GM12878 (cell line): ENCODE measurements around the gene FAM163A. TPM values are rescaled to one million over a fixed set of nuclear protein-coding genes. Genes with fewer than 3 reads are reported as not detected.

ENCODE experiments used
- ASH2L ChIP-seq: fragments of 300-600, 200-600 bp; sonication (generic); IDR thresholded peaks from 2 replicates; pipeline ENCODE4 v1.6.1; 2017; ENCODE audit warnings: low read depth, mild to moderate bottlenecking, borderline replicate concordance
- FOS ChIP-seq: IDR thresholded peaks from 3 replicates; pipeline ENCODE4 v1.6.1; 2011; ENCODE audit warnings: borderline replicate concordance; ENCODE audit not compliant: insufficient read length; ENCODE audit errors: extremely low read depth
- HDAC2 ChIP-seq: fragments of 200-600 bp; sonication (generic); IDR thresholded peaks from 2 replicates; pipeline ENCODE4 v1.6.1; 2017
- IRF4 ChIP-seq: IDR thresholded peaks from 2 replicates; pipeline ENCODE4 v1.6.1; 2011; ENCODE audit warnings: low read depth, low read length
- JUNB ChIP-seq: IDR thresholded peaks from 2 replicates; pipeline ENCODE4 v1.6.1; 2016; ENCODE audit warnings: antibody characterized with exemption, mild to moderate bottlenecking
- KLF5 ChIP-seq: fragments of 450-650 bp; IDR thresholded peaks from 2 replicates; pipeline ENCODE4 v1.6.1; 2014; ENCODE audit warnings: mild to moderate bottlenecking; ENCODE audit not compliant: partially characterized antibody
- SUZ12 ChIP-seq: fragments of 200-600 bp; sonication (generic); IDR thresholded peaks from one replicate; pipeline ENCODE4 v1.6.1; 2018; ENCODE audit warnings: antibody characterized with exemption, mild to moderate bottlenecking; ENCODE audit not compliant: unreplicated experiment
- ZSCAN29 ChIP-seq: fragments of 450-650 bp; IDR thresholded peaks from 2 replicates; pipeline ENCODE4 v1.6.1; 2017; ENCODE audit warnings: mild to moderate bottlenecking, moderate library complexity
- polyA plus RNA-seq, 11 experiments: library from polyadenylated mRNA; depleted of rRNA in 4 of 11; unstranded in 6 of 11; stranded (reverse) in 5 of 11; fragments of >200 nt; fragmentation: Nextera tagmentation in 4 of 11; fragmentation: Illumina TruSeq in 1 of 11; extraction: Ambion mirVana in 4 of 11; extraction: Trizol in 1 of 11; gene quantifications; 1 replicate in 1 of 11; 2 replicates in 10 of 11; pipeline versions ENCODE4 v1.2.1 to v1.2.3, GENCODE V29; 2011 to 2016; ENCODE audit warnings: inconsistent platforms in 2 of 11, missing spikeins in 2 of 11, low read depth in 1 of 11
- total RNA-seq, 4 experiments: library from RNA; depleted of rRNA in 3 of 4; stranded (reverse); fragments of >200 nt in 3 of 4; fragmentation: Illumina TruSeq in 1 of 4; extraction: Trizol in 1 of 4; gene quantifications; 2 replicates each; pipeline versions ENCODE4 v1.2.1 to v1.2.3, GENCODE V29; 2013 to 2021
- TF ChIP-seq, protein P1 (sequence below): IDR thresholded peaks from 2 replicates; pipeline ENCODE4 v1.6.1; 2012; ENCODE audit warnings: improper control_type of control experiment, low read depth, low read length; ENCODE audit not compliant: insufficient replicate concordance

FAM163A gene
- total and polyA plus RNA-seq, 10 of the 15 experiments (the other 5 are each of a cell fraction or from before 2014, with no cell fraction given): not detected

DNA sequence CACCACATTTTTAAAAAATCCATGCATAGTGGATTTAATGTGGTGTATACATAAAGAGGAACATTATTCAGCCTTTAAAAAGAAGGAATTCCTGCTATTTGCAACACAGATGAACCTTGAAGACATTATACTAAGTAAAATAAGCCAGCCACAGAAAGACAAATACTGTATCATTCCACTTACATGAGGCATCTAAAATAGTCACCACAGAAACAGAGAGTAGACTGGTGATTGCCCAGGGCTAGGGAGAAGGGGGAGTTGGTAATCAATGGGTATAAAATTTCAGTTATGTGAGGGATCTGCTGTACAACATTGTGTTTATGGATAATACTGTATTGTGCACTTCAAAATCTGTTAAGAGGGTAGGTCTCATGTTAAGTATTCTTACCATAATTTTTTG is 10.0 kb downstream of the FAM163A start (continued):
- TF ChIP-seq, protein P1, sequence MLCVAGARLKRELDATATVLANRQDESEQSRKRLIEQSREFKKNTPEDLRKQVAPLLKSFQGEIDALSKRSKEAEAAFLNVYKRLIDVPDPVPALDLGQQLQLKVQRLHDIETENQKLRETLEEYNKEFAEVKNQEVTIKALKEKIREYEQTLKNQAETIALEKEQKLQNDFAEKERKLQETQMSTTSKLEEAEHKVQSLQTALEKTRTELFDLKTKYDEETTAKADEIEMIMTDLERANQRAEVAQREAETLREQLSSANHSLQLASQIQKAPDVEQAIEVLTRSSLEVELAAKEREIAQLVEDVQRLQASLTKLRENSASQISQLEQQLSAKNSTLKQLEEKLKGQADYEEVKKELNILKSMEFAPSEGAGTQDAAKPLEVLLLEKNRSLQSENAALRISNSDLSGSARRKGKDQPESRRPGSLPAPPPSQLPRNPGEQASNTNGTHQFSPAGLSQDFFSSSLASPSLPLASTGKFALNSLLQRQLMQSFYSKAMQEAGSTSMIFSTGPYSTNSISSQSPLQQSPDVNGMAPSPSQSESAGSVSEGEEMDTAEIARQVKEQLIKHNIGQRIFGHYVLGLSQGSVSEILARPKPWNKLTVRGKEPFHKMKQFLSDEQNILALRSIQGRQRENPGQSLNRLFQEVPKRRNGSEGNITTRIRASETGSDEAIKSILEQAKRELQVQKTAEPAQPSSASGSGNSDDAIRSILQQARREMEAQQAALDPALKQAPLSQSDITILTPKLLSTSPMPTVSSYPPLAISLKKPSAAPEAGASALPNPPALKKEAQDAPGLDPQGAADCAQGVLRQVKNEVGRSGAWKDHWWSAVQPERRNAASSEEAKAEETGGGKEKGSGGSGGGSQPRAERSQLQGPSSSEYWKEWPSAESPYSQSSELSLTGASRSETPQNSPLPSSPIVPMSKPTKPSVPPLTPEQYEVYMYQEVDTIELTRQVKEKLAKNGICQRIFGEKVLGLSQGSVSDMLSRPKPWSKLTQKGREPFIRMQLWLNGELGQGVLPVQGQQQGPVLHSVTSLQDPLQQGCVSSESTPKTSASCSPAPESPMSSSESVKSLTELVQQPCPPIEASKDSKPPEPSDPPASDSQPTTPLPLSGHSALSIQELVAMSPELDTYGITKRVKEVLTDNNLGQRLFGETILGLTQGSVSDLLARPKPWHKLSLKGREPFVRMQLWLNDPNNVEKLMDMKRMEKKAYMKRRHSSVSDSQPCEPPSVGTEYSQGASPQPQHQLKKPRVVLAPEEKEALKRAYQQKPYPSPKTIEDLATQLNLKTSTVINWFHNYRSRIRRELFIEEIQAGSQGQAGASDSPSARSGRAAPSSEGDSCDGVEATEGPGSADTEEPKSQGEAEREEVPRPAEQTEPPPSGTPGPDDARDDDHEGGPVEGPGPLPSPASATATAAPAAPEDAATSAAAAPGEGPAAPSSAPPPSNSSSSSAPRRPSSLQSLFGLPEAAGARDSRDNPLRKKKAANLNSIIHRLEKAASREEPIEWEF: no peak
- TF ChIP-seq ZSCAN29 (no peak), HDAC2 (no peak), JUNB (no peak), SUZ12 (no peak), ASH2L (no peak), IRF4 (no peak), FOS (no peak), KLF5 (no peak)
- TF ChIP-seq, all 136 proteins: peak for 0
